WTC11 (cell line): ENCODE data around the gene PHKA2.

ENCODE experiments used
- CTCF ChIP-seq: fragments of 200-600 bp; IDR thresholded peaks from 2 replicates; pipeline ENCODE4 v1.8.0; 2022; ENCODE audit warnings: antibody characterized with exemption
- ESRRA ChIP-seq: sonication (generic); formaldehyde crosslinking; IDR thresholded peaks from 2 replicates; pipeline ENCODE4 v1.8.1; 2022; ENCODE audit warnings: mild to moderate bottlenecking, missing genetic modification reagents, borderline replicate concordance
- TF ChIP-seq, protein P1 (sequence below): sonication (generic); formaldehyde crosslinking; IDR thresholded peaks from 2 replicates; pipeline ENCODE4 v1.8.0; 2023; ENCODE audit warnings: mild to moderate bottlenecking, missing genetic modification reagents

- TF ChIP-seq CTCF: no peak
- TF ChIP-seq, protein P1, sequence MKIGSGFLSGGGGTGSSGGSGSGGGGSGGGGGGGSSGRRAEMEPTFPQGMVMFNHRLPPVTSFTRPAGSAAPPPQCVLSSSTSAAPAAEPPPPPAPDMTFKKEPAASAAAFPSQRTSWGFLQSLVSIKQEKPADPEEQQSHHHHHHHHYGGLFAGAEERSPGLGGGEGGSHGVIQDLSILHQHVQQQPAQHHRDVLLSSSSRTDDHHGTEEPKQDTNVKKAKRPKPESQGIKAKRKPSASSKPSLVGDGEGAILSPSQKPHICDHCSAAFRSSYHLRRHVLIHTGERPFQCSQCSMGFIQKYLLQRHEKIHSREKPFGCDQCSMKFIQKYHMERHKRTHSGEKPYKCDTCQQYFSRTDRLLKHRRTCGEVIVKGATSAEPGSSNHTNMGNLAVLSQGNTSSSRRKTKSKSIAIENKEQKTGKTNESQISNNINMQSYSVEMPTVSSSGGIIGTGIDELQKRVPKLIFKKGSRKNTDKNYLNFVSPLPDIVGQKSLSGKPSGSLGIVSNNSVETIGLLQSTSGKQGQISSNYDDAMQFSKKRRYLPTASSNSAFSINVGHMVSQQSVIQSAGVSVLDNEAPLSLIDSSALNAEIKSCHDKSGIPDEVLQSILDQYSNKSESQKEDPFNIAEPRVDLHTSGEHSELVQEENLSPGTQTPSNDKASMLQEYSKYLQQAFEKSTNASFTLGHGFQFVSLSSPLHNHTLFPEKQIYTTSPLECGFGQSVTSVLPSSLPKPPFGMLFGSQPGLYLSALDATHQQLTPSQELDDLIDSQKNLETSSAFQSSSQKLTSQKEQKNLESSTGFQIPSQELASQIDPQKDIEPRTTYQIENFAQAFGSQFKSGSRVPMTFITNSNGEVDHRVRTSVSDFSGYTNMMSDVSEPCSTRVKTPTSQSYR: no peak
- no peak for TF ChIP-seq ESRRA (CRISPR knock-in tag)
Observed at GRCh38 chrX:18985186-18985435, 1.2 kb upstream of the PHKA2 start.
